ENCODE data around the gene DLGAP1.

DNA sequence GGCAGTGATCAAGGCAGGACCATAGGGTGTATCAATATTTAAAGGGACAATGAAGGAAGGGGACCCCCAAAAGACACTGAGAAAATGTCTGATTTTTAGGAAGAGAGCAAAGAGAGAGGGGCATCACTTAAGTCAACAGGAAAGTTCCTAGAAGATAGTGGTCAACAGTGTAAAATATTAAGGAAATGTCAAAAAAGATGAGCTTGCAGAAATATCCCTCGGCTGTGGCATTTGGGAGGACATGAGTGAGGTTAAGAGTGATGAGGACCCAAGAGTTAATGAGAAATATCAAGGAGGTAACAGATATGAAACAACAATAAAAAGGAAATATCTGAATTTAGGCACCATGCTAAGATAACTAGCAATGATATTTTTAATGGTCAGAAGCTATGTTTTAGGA lies 665.6 kb downstream of the DLGAP1 start:
- TF ChIP-seq, protein P1, sequence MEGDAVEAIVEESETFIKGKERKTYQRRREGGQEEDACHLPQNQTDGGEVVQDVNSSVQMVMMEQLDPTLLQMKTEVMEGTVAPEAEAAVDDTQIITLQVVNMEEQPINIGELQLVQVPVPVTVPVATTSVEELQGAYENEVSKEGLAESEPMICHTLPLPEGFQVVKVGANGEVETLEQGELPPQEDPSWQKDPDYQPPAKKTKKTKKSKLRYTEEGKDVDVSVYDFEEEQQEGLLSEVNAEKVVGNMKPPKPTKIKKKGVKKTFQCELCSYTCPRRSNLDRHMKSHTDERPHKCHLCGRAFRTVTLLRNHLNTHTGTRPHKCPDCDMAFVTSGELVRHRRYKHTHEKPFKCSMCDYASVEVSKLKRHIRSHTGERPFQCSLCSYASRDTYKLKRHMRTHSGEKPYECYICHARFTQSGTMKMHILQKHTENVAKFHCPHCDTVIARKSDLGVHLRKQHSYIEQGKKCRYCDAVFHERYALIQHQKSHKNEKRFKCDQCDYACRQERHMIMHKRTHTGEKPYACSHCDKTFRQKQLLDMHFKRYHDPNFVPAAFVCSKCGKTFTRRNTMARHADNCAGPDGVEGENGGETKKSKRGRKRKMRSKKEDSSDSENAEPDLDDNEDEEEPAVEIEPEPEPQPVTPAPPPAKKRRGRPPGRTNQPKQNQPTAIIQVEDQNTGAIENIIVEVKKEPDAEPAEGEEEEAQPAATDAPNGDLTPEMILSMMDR (IDR thresholded peaks at IDR 0.05), result no peak
- TF ChIP-seq EZH2phosphoT487 (IDR thresholded peaks at IDR 0.05) (no peak), EZH2 (IDR thresholded peaks at IDR 0.05) (no peak)
